H9 (cell line): ENCODE measurements around the gene PRDM11. TPM values are rescaled to one million over a fixed set of nuclear protein-coding genes. Genes with fewer than 3 reads are reported as not detected.

Experiments
- DNase-seq: peaks from one replicate; pipeline ENCODE4 v3.0.0-alpha.2; 2017
- H2AFZ ChIP-seq: one replicate; pipeline ENCODE4 v1.6.1; 2013; ENCODE audit warnings: mild to moderate bottlenecking, low read length, control low read depth, moderate library complexity
- H2AK5ac ChIP-seq: 2 replicates; pipeline ENCODE4 v1.6.1; 2013; ENCODE audit warnings: low read length, control low read depth, mixed read lengths; ENCODE audit not compliant: insufficient read length
- H2BK120ac ChIP-seq: one replicate; pipeline ENCODE4 v1.6.1; 2013; ENCODE audit warnings: low read depth, mild to moderate bottlenecking, low read length, control low read depth, inconsistent platforms; ENCODE audit not compliant: poor library complexity, severe bottlenecking
- H2BK12ac ChIP-seq: 2 replicates; pipeline ENCODE4 v1.6.1; 2013; ENCODE audit warnings: low read length, control low read depth, mixed read lengths, low read depth; ENCODE audit not compliant: insufficient read length
- H2BK15ac ChIP-seq: 2 replicates; pipeline ENCODE4 v1.6.1; 2013; ENCODE audit warnings: low read depth, low read length, control low read depth
- H2BK20ac ChIP-seq: one replicate; pipeline ENCODE4 v1.6.1; 2013; ENCODE audit warnings: low read depth, mild to moderate bottlenecking, low read length, control low read depth, inconsistent platforms; ENCODE audit not compliant: poor library complexity, severe bottlenecking
- H2BK5ac ChIP-seq: 2 replicates; pipeline ENCODE4 v1.6.1; 2013; ENCODE audit warnings: low read length, control low read depth, mixed read lengths; ENCODE audit not compliant: insufficient read length
- H3K14ac ChIP-seq: 2 replicates; pipeline ENCODE4 v1.6.1; 2013; ENCODE audit warnings: low read length, control low read depth; ENCODE audit not compliant: insufficient read depth
- H3K18ac ChIP-seq: 2 replicates; pipeline ENCODE4 v1.6.1; 2013; ENCODE audit warnings: low read depth, mild to moderate bottlenecking, mixed read lengths, low read length, control low read depth; ENCODE audit not compliant: insufficient read length
- H3K23ac ChIP-seq: 2 replicates; pipeline ENCODE4 v1.6.1; 2013; ENCODE audit warnings: low read length, control low read depth, mixed read lengths, low read depth; ENCODE audit not compliant: insufficient read length
- H3K23me2 ChIP-seq: 2 replicates; pipeline ENCODE4 v1.6.1; 2013; ENCODE audit warnings: low read depth, mild to moderate bottlenecking, mixed read lengths, low read length, control low read depth; ENCODE audit not compliant: insufficient read length, poor library complexity, severe bottlenecking
- H3K27ac ChIP-seq: 2 replicates; pipeline ENCODE4 v1.5.1; 2013; ENCODE audit warnings: low read length, control low read depth, mixed read lengths, low read depth; ENCODE audit not compliant: insufficient read length
- H3K27me3 ChIP-seq: 2 replicates; pipeline ENCODE4 v1.6.1; 2013; ENCODE audit warnings: low read length, control low read depth, inconsistent platforms; ENCODE audit not compliant: insufficient read depth
- H3K4ac ChIP-seq: 2 replicates; pipeline ENCODE4 v1.6.1; 2013; ENCODE audit warnings: low read depth, mild to moderate bottlenecking, control low read depth, inconsistent platforms, low read length, moderate library complexity
- H3K4me1 ChIP-seq: 2 replicates; pipeline ENCODE4 v1.6.1; 2013; ENCODE audit warnings: low read length, control low read depth, inconsistent platforms; ENCODE audit not compliant: insufficient read depth
- H3K4me2 ChIP-seq: 2 replicates; pipeline ENCODE4 v1.6.1; 2013; ENCODE audit warnings: low read length, control low read depth, mixed read lengths; ENCODE audit not compliant: insufficient read length, insufficient read depth
- H3K56ac ChIP-seq: 2 replicates; pipeline ENCODE4 v1.6.1; 2013; ENCODE audit warnings: low read depth, mild to moderate bottlenecking, mixed read lengths, low read length, control low read depth; ENCODE audit not compliant: insufficient read length
- H3K79me1 ChIP-seq: 2 replicates; pipeline ENCODE4 v1.6.1; 2013; ENCODE audit warnings: low read depth, mild to moderate bottlenecking, moderate library complexity, low read length, control low read depth, inconsistent platforms; ENCODE audit not compliant: insufficient read depth, poor library complexity, severe bottlenecking
- H3K79me2 ChIP-seq: 2 replicates; pipeline ENCODE4 v1.6.1; 2013; ENCODE audit warnings: low read length, control low read depth, inconsistent platforms; ENCODE audit not compliant: insufficient read depth
- H3K9ac ChIP-seq: 2 replicates; pipeline ENCODE4 v1.6.1; 2013; ENCODE audit warnings: low read length, control low read depth, mixed read lengths; ENCODE audit not compliant: insufficient read length; ENCODE audit errors: extremely low read depth
- H3K9me3 ChIP-seq: one replicate; pipeline ENCODE4 v1.6.1; 2013; ENCODE audit warnings: low read depth, low read length, inconsistent platforms; ENCODE audit not compliant: control insufficient read depth
- H3T11ph ChIP-seq: one replicate; pipeline ENCODE4 v1.6.1; 2013; ENCODE audit warnings: mild to moderate bottlenecking, low read length, control low read depth, inconsistent platforms
- H4K20me1 ChIP-seq: one replicate; pipeline ENCODE4 v1.6.1; 2013; ENCODE audit not compliant: control insufficient read depth, insufficient read length, insufficient read depth
- H4K5ac ChIP-seq: 2 replicates; pipeline ENCODE4 v1.6.1; 2013; ENCODE audit warnings: low read depth, mild to moderate bottlenecking, mixed read lengths, low read length, control low read depth; ENCODE audit not compliant: insufficient read length
- H4K8ac ChIP-seq: replicated peaks from 2 replicates; pipeline ENCODE4 v1.6.1; 2013; ENCODE audit warnings: low read length, control low read depth, mixed read lengths, low read depth; ENCODE audit not compliant: insufficient read length
- H4K91ac ChIP-seq: 2 replicates; pipeline ENCODE4 v1.6.1; 2013; ENCODE audit warnings: low read depth, mild to moderate bottlenecking, moderate library complexity, mixed read lengths, low read length, control low read depth; ENCODE audit not compliant: insufficient read length
- H3K27ac Mint-ChIP-seq, 3 experiments: 2 replicates in 2 of 3; 3 replicates in 1 of 3; pipeline ENCODE4 v1.8.0; 2020 to 2021; ENCODE audit warnings: mixed read lengths in 3 of 3, mild to moderate bottlenecking in 1 of 3, moderate library complexity in 1 of 3
- H3K27me3 Mint-ChIP-seq: 2 replicates; pipeline ENCODE4 v1.8.0; 2021; ENCODE audit warnings: low read depth, mild to moderate bottlenecking, moderate library complexity, mixed read lengths
- H3K36me3 Mint-ChIP-seq, 3 experiments: 2 replicates in 2 of 3; 3 replicates in 1 of 3; pipeline ENCODE4 v1.8.0; 2020 to 2021; ENCODE audit warnings: low read depth in 3 of 3, mixed read lengths in 3 of 3; ENCODE audit not compliant: insufficient read depth in 1 of 3
- H3K4me1 Mint-ChIP-seq, 2 experiments: 2 replicates each; pipeline ENCODE4 v1.8.0; 2020; ENCODE audit warnings: mixed read lengths in 2 of 2
- H3K4me3 Mint-ChIP-seq, 2 experiments: 2 replicates in 1 of 2; 3 replicates in 1 of 2; pipeline ENCODE4 v1.8.0; 2020 to 2021; ENCODE audit warnings: mild to moderate bottlenecking in 2 of 2, mixed read lengths in 2 of 2, moderate library complexity in 1 of 2
- H3K9me3 Mint-ChIP-seq, 2 experiments: 2 replicates in 1 of 2; 3 replicates in 1 of 2; pipeline ENCODE4 v1.8.0; 2020; ENCODE audit warnings: mild to moderate bottlenecking in 2 of 2, mixed read lengths in 2 of 2, moderate library complexity in 1 of 2
- CTCF ChIP-seq: fragments of 200-600 bp; sonication (generic); conservative IDR thresholded peaks from 3 replicates; pipeline ENCODE4 v1.8.0; 2021; ENCODE audit warnings: antibody characterized with exemption, mild to moderate bottlenecking
- WGBS: extraction: QIAGEN DNeasy Blood & Tissue Kit; methylation state at CpG from one replicate; pipeline ENCODE4 v1.1.7; 2013; ENCODE audit warnings: missing lambda C conversion rate, low lambda C conversion rate, mixed read lengths; ENCODE audit not compliant: insufficient read length; ENCODE audit errors: extremely low coverage; 5-methylcytosine and 5-hydroxymethylcytosine counted together
- total RNA-seq: library from RNA; stranded (reverse); gene quantifications from 2 replicates; pipeline ENCODE4 v1.2.1, GENCODE V29; 2021

PRDM11 gene
- total RNA-seq, 1 experiment from 2014 or later, result 11.5 TPM

DNA sequence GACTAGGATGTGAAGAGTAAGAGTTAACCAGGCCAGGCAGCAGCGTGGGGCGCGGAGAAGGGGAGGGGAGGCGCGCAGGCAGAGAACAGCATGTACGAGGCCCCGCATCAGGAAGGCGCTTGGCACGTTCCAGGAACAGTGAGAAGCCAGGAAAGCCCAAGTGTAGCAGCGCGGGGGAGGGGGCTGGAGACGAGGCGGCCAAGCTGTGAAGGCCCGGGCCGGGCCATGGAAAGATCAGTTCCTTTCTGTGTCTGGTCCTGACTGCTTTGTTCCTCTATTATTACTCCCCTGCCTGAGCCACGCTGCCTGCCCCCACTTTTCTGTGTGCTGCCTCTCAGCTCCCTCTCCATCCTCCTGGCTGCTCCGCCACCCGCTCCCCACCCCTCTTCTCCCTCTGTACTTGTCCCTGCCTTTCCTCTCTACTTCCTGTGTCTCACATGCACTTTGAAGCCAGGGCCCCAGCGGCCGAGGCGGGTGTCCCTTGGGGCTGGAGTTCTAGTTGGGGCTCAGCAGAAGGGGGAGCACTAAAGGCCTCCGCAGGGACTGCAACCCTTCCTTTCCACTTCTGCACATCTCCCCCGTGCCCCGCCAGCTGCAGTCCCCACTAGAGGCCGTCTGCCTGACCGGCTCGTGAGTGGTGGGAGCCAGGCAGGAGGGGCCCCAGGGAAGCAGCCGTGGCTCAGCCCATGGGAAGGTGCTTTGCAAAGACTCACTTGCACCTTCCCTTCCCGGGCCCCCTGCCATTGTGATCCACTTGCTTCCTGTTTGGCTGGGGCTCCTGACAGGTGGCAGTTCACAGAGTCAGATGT, 63.7 kb downstream of the PRDM11 start:
- H3K27ac Mint-ChIP-seq, result peak overlapping the region in 2 of 3 experiments; percentile 17 to 86; a peak in 2 of 7 replicates
- Histone ChIP-seq H3T11ph (no peak overlapping the region), H2BK120ac (no peak overlapping the region), H4K20me1 (no peaks in the 10 kb centered on the region), H3K4ac (no peak overlapping the region), H2BK20ac (no peak overlapping the region), H3K4me1 (no peaks in the 10 kb centered on the region), H3K79me2 (no peaks in the 10 kb centered on the region), H2BK15ac (no peak overlapping the region), H3K23me2 (no peaks in the 10 kb centered on the region), H3K56ac (no peak overlapping the region), H3K9ac (no peak overlapping the region), H3K14ac (0 out of 2 replicates have a peak overlapping the region, but pooled peaks have one; percentile 2), H3K4me2 (no peak overlapping the region), H3K27me3 (no peaks in the 10 kb centered on the region), H4K8ac (no peak overlapping the region), H4K91ac (no peak overlapping the region), H2AK5ac (no peak overlapping the region), H3K79me1 (no peaks in the 10 kb centered on the region), H2BK5ac (no peak overlapping the region), H2AFZ (no peak overlapping the region), H2BK12ac (no peak overlapping the region), H3K9me3 (no peaks in the 10 kb centered on the region), H3K23ac (no peak overlapping the region), H3K18ac (peak overlapping the region; percentile 10), H4K5ac (no peak overlapping the region), H3K27ac (no peak overlapping the region)
- H3K9me3 Mint-ChIP-seq, result no peaks in the 10 kb centered on the region
- no peak for TF ChIP-seq CTCF
- no peaks in the 10 kb centered on the region; the same call in none of the 2 replicates for H3K27me3 Mint-ChIP-seq
- peak; percentile 72 for DNase-seq
- H3K4me3 Mint-ChIP-seq, result peak overlapping the region in 1 of 2 experiments; percentile 40; a peak in 3 of 5 replicates
- peaks cover 0 to 4% (median 4%) of the 10 kb centered on the region in 3 experiments; a peak in 4 of 7 replicates for H3K36me3 Mint-ChIP-seq
- peaks cover 13 to 22% of the 10 kb centered on the region in 2 experiments for H3K4me1 Mint-ChIP-seq
- no CpG with 5 or more reads among the region's 29 CpGs for WGBS
